HepG2 (cell line): ENCODE data around the gene LIME1. TPM values are rescaled to one million over a fixed set of nuclear protein-coding genes. Genes with fewer than 3 reads are reported as not detected.

Experiments
- AFF4 ChIP-seq: sonication (generic); formaldehyde crosslinking; IDR thresholded peaks from 2 replicates; pipeline ENCODE4 v1.4.0; 2020; ENCODE audit warnings: missing genetic modification reagents
- HOXA9 ChIP-seq: sonication (generic); formaldehyde crosslinking; IDR thresholded peaks from 2 replicates; pipeline ENCODE4 v1.8.1; 2022; ENCODE audit warnings: missing genetic modification reagents, mild to moderate bottlenecking, moderate library complexity, borderline replicate concordance
- MLLT10 ChIP-seq: sonication (generic); formaldehyde crosslinking; IDR thresholded peaks from 2 replicates; pipeline ENCODE4 v1.4.0; 2020; ENCODE audit warnings: missing genetic modification reagents
- NFKB2 ChIP-seq: sonication (generic); formaldehyde crosslinking; IDR thresholded peaks from 2 replicates; pipeline ENCODE4 v1.4.0; 2020; ENCODE audit warnings: missing genetic modification reagents, borderline replicate concordance
- PCBP1 ChIP-seq: fragments of 200-400 bp; formaldehyde crosslinking; IDR thresholded peaks from 2 replicates; pipeline ENCODE4 v1.6.1; 2017; ENCODE audit warnings: mild to moderate bottlenecking, low read depth, low read length, borderline replicate concordance
- PHB2 ChIP-seq: fragments of 450-650 bp; IDR thresholded peaks from 2 replicates; pipeline ENCODE4 v1.6.1; 2018; ENCODE audit not compliant: partially characterized antibody
- SMAD3 ChIP-seq: sonication (generic); formaldehyde crosslinking; IDR thresholded peaks from 2 replicates; pipeline ENCODE4 v1.4.0; 2020; ENCODE audit warnings: missing genetic modification reagents
- SRF ChIP-seq: IDR thresholded peaks from 2 replicates; pipeline ENCODE4 v1.6.1; 2011; ENCODE audit warnings: mild to moderate bottlenecking, low read depth, low read length, moderate library complexity
- USF2 ChIP-seq, 2 experiments: sonication (generic) in 1 of 2; formaldehyde crosslinking in 1 of 2; IDR thresholded peaks; 2 replicates each; pipeline versions ENCODE4 v1.5.1 to v1.6.1; 2011 to 2020; ENCODE audit warnings: borderline replicate concordance in 1 of 2, low read depth in 1 of 2, low read length in 1 of 2, mild to moderate bottlenecking in 1 of 2, missing genetic modification reagents in 1 of 2, moderate library complexity in 1 of 2
- ZNF496 ChIP-seq: sonication (generic); formaldehyde crosslinking; IDR thresholded peaks from 2 replicates; pipeline ENCODE4 v1.8.1; 2023; ENCODE audit warnings: mild to moderate bottlenecking, moderate library complexity, missing genetic modification reagents; ENCODE audit not compliant: insufficient replicate concordance
- ZNF546 ChIP-seq: sonication (generic); formaldehyde crosslinking; conservative IDR thresholded peaks from 2 replicates; pipeline ENCODE4 v1.8.1; 2023; ENCODE audit warnings: mild to moderate bottlenecking, missing genetic modification reagents
- ZNF558 ChIP-seq: sonication (generic); formaldehyde crosslinking; IDR thresholded peaks from 2 replicates; pipeline ENCODE4 v1.9.0; 2022; ENCODE audit warnings: mild to moderate bottlenecking, missing genetic modification reagents, borderline replicate concordance
- ZNF678 ChIP-seq: sonication (generic); formaldehyde crosslinking; IDR thresholded peaks from 2 replicates; pipeline ENCODE4 v1.4.0; 2020; ENCODE audit warnings: mild to moderate bottlenecking, missing genetic modification reagents
- ZNF773 ChIP-seq: sonication (generic); formaldehyde crosslinking; IDR thresholded peaks from 2 replicates; pipeline ENCODE4 v1.4.0; 2020; ENCODE audit warnings: missing genetic modification reagents, borderline replicate concordance
- ZNF782 ChIP-seq: sonication (generic); formaldehyde crosslinking; IDR thresholded peaks from 2 replicates; pipeline ENCODE4 v1.4.0; 2020; ENCODE audit warnings: missing genetic modification reagents, mild to moderate bottlenecking, borderline replicate concordance
- polyA plus RNA-seq, 8 experiments: library from polyadenylated mRNA; depleted of rRNA in 3 of 8; stranded (reverse) in 7 of 8; unstranded in 1 of 8; fragments of >200 nt; fragmentation: Illumina TruSeq in 4 of 8; extraction: Trizol in 4 of 8; gene quantifications; 2 replicates each; pipeline versions ENCODE4 v1.2.1 to v1.2.3, GENCODE V29; 2011 to 2016; ENCODE audit warnings: low read depth in 4 of 8, missing spikeins in 1 of 8, mixed read lengths in 1 of 8; ENCODE audit not compliant: insufficient read depth in 1 of 8
- total RNA-seq, 5 experiments: library from RNA; depleted of rRNA; stranded (reverse); fragments of >200 nt; fragmentation: Illumina TruSeq; extraction: Trizol; gene quantifications; 2 replicates each; pipeline ENCODE4 v1.2.3, GENCODE V29; 2016; ENCODE audit warnings: low read depth in 1 of 5
- TF ChIP-seq, protein P1 (sequence below): sonication (generic); formaldehyde crosslinking; IDR thresholded peaks from 2 replicates; pipeline ENCODE4 v1.4.0; 2020; ENCODE audit warnings: mild to moderate bottlenecking, missing genetic modification reagents, borderline replicate concordance

Gene LIME1
- total and polyA plus RNA-seq, 2 of the 13 experiments (the other 11 are each of a cell fraction or from before 2014, with no cell fraction given): 13.0 to 61.5 TPM

DNA sequence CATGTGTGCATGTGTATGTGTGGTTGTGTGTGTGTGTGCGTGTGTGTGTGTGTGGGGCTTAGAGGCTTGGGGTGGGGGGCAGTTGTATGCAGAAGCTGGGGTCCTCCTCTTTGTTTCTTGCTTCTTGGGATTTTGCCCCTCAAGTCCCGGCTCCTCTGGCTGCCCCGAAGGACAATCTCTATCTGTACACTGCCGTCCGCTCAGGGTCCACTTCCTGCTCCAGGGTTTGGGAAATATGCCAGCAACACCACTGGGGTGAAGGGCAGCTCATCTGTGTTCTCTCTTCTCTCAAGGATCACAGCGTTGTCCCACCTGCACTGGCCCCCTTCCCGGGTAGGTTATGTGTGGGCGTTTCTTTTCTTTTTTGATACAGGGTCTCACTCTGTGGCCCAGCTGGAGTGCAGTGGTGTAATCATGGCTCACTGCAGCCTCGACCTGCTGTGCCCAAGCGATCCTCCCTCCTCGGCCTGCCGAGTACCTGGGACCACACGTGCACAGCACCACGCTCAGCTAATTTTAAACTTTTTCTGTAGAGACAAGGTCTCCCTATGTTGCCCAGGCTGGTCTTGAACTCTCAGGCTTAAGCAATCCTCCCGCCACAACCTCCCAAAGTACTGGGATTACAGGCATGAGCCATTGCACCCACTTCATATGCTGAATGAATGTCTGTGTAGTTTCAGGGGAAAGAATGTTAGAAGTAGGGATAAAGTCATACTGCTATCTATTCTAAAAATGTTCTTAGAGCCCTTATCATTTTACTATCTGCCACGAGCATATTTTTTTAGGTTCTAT, 28.8 kb downstream of the LIME1 start (continued):
- TF ChIP-seq PCBP1 (no peak), SRF (no peak), USF2 (IDR thresholded peaks at IDR 0.05; ENCODE audit: low read depth, low read length) (no peak), USF2 (CRISPR knock-in tag; IDR thresholded peaks at IDR 0.05; ENCODE audit: borderline replicate concordance) (no peak), ZNF546 (0 out of 2 replicates have a peak, but pooled peaks have one; percentile 63), ZNF558 (CRISPR knock-in tag) (no peak), NFKB2 (CRISPR knock-in tag) (peak; percentile 48; the same call in 1 of the 2 replicates), HOXA9 (CRISPR knock-in tag) (no peak), PHB2 (no peak), MLLT10 (CRISPR knock-in tag) (no peak), AFF4 (CRISPR knock-in tag) (no peak), ZNF496 (CRISPR knock-in tag) (no peak), ZNF773 (CRISPR knock-in tag) (no peak), ZNF678 (CRISPR knock-in tag) (peak; percentile 46; the same call in 1 of the 2 replicates), SMAD3 (CRISPR knock-in tag) (no peak), ZNF782 (CRISPR knock-in tag) (no peak)
- TF ChIP-seq, protein P1, sequence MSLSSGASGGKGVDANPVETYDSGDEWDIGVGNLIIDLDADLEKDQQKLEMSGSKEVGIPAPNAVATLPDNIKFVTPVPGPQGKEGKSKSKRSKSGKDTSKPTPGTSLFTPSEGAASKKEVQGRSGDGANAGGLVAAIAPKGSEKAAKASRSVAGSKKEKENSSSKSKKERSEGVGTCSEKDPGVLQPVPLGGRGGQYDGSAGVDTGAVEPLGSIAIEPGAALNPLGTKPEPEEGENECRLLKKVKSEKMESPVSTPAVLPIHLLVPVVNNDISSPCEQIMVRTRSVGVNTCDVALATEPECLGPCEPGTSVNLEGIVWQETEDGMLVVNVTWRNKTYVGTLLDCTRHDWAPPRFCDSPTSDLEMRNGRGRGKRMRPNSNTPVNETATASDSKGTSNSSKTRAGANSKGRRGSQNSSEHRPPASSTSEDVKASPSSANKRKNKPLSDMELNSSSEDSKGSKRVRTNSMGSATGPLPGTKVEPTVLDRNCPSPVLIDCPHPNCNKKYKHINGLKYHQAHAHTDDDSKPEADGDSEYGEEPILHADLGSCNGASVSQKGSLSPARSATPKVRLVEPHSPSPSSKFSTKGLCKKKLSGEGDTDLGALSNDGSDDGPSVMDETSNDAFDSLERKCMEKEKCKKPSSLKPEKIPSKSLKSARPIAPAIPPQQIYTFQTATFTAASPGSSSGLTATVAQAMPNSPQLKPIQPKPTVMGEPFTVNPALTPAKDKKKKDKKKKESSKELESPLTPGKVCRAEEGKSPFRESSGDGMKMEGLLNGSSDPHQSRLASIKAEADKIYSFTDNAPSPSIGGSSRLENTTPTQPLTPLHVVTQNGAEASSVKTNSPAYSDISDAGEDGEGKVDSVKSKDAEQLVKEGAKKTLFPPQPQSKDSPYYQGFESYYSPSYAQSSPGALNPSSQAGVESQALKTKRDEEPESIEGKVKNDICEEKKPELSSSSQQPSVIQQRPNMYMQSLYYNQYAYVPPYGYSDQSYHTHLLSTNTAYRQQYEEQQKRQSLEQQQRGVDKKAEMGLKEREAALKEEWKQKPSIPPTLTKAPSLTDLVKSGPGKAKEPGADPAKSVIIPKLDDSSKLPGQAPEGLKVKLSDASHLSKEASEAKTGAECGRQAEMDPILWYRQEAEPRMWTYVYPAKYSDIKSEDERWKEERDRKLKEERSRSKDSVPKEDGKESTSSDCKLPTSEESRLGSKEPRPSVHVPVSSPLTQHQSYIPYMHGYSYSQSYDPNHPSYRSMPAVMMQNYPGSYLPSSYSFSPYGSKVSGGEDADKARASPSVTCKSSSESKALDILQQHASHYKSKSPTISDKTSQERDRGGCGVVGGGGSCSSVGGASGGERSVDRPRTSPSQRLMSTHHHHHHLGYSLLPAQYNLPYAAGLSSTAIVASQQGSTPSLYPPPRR (CRISPR knock-in tag): peak; percentile 52; the same call in 1 of the 2 replicates
